ENCODE results near the gene CCDC102B. TPM values are rescaled to one million over a fixed set of nuclear protein-coding genes. Genes with fewer than 3 reads are reported as not detected.

The CCDC102B gene
- total RNA-seq, 1 experiment from 2014 or later: 2.4 TPM

DNA sequence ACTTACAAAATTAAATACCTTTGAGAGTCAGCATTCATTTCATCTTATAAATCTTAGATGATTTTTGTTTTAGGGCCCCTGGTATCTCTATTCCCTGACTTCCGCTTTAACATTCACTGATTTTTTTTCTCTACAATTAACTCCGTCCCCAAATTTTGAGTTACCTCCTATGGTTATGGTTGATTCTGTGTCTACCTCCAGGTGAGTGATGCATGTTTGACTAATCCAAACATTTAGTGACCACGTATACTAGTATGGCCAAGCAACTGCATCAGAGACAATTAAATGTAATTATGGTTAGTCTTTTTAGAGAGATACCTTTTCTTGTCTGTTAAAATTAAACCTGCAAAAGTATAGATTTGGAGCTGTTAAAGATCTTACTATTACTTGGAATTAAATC is 120.3 kb downstream of the CCDC102B start:
- Histone ChIP-seq H3K9ac (ENCODE audit: low read length) (no peak overlapping the region), H3K27me3 (ENCODE audit: low read length) (no peaks in the 10 kb centered on the region), H3K27ac (ENCODE audit: low read length) (no peak overlapping the region), H3K79me2 (ENCODE audit: low read length) (no peaks in the 10 kb centered on the region), H2AFZ (ENCODE audit: low read length) (no peak overlapping the region), H3K4me1 (ENCODE audit: insufficient read depth, low read length) (peaks cover 27% of the 10 kb centered on the region), H4K20me1 (ENCODE audit: low read length) (no peaks in the 10 kb centered on the region), H3K36me3 (ENCODE audit: low read depth, low read length) (no peaks in the 10 kb centered on the region), H3K4me3 (ENCODE audit: low read length) (no peak overlapping the region), H3K9me3 (ENCODE audit: low read length) (no peaks in the 10 kb centered on the region), H3K9me2 (replicated peaks; ENCODE audit: low read length) (no peaks in the 10 kb centered on the region), H3K4me2 (ENCODE audit: low read length) (no peak overlapping the region), H3F3A (ENCODE audit: low read length, unreplicated experiment) (no peaks in the 10 kb centered on the region)
- peak; percentile 71 for DNase-seq
- peak; percentile 48 for ATAC-seq
- CTCF ChIA-PET: no interaction called here
- TF ChIP-seq, protein P1, sequence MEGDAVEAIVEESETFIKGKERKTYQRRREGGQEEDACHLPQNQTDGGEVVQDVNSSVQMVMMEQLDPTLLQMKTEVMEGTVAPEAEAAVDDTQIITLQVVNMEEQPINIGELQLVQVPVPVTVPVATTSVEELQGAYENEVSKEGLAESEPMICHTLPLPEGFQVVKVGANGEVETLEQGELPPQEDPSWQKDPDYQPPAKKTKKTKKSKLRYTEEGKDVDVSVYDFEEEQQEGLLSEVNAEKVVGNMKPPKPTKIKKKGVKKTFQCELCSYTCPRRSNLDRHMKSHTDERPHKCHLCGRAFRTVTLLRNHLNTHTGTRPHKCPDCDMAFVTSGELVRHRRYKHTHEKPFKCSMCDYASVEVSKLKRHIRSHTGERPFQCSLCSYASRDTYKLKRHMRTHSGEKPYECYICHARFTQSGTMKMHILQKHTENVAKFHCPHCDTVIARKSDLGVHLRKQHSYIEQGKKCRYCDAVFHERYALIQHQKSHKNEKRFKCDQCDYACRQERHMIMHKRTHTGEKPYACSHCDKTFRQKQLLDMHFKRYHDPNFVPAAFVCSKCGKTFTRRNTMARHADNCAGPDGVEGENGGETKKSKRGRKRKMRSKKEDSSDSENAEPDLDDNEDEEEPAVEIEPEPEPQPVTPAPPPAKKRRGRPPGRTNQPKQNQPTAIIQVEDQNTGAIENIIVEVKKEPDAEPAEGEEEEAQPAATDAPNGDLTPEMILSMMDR (conservative IDR thresholded peaks at IDR 0.05; ENCODE audit: low read depth, low read length): no peak
- TF ChIP-seq EZH2 (IDR thresholded peaks at IDR 0.05; ENCODE audit: low read length, unreplicated experiment): no peak
- no TSS peak for BruUV-seq (replicated peaks)
- intact Hi-C loops (cut with micrococcal nuclease): no loop called here
- POLR2A ChIA-PET (ENCODE audit: unreplicated experiment): no interaction called here

- POLR2A ChIA-PET (ENCODE audit: unreplicated experiment): no interaction called here
- no peak overlapping the region for H3K27ac ChIP-seq (ENCODE audit: low read length)
Observed at GRCh38 chr18:68919900-68920299, 122.0 kb downstream of the CCDC102B start.

DNA sequence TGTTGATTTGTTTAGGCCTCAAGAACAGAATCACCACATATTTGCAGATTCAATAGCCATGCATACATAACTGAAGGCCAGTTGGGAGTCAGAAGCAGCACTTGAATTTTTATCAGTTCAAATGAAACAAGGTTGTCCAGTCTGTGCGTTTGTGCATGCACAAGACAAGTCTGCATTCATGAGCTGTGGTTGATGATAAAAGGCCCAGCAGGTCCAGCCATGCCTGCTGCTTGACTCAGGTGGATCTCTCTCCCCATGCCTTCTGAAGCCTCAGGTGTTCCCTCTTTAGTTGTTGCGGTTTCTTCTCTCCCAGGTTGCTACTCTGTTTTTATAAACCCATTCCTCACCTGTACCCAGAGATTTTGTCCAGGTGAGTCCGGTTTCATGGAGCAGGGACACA is 124.5 kb downstream of the CCDC102B start:
- no peak overlapping the region for H3K4me2 ChIP-seq (ENCODE audit: low read length)
- no peak overlapping the region for H3K9ac ChIP-seq (ENCODE audit: low read length)
- DNase-seq (no peak), ATAC-seq (no peak)
- ChIA-PET CTCF (no interaction called here), POLR2A (ENCODE audit: unreplicated experiment) (no interaction called here)
- H3K27ac ChIP-seq (ENCODE audit: low read length): no peak overlapping the region
- TF ChIP-seq EZH2phosphoT487 (IDR thresholded peaks at IDR 0.05; ENCODE audit: borderline replicate concordance, low read length): no peak
- TF ChIP-seq EZH2 (IDR thresholded peaks at IDR 0.05; ENCODE audit: low read length, unreplicated experiment): no peak
- TF ChIP-seq, protein P1 (conservative IDR thresholded peaks at IDR 0.05; ENCODE audit: low read depth, low read length): no peak
- H4K20me1 ChIP-seq (ENCODE audit: low read length): no peaks in the 10 kb centered on the region
- H3F3A ChIP-seq (ENCODE audit: low read length, unreplicated experiment): no peaks in the 10 kb centered on the region
- no TSS peak for BruUV-seq (replicated peaks)
- no peaks in the 10 kb centered on the region for H3K79me2 ChIP-seq (ENCODE audit: low read length)
- intact Hi-C loops (cut with micrococcal nuclease): no loop called here
- H2AFZ ChIP-seq (ENCODE audit: low read length): no peak overlapping the region
- no peaks in the 10 kb centered on the region for H3K27me3 ChIP-seq (ENCODE audit: low read length)
- no peaks in the 10 kb centered on the region for H3K9me2 ChIP-seq (replicated peaks; ENCODE audit: low read length)
- H3K4me1 ChIP-seq (ENCODE audit: insufficient read depth, low read length): peaks cover 15% of the 10 kb centered on the region
- H3K9me3 ChIP-seq (ENCODE audit: low read length): no peaks in the 10 kb centered on the region
- H3K36me3 ChIP-seq (ENCODE audit: low read depth, low read length): no peaks in the 10 kb centered on the region
- H3K4me3 ChIP-seq (ENCODE audit: low read length): no peak overlapping the region

More at GRCh38 chr18:68919900-68920299, 122.0 kb downstream of the CCDC102B start:
- no peaks in the 10 kb centered on the region for H3K36me3 ChIP-seq (ENCODE audit: low read depth, low read length)
- no peaks in the 10 kb centered on the region for H3K9me2 ChIP-seq (replicated peaks; ENCODE audit: low read length)
- no peaks in the 10 kb centered on the region for H3K79me2 ChIP-seq (ENCODE audit: low read length)
- no peak for DNase-seq
- no peak overlapping the region for H3K4me2 ChIP-seq (ENCODE audit: low read length)
- H3K9me3 ChIP-seq (ENCODE audit: low read length): no peaks in the 10 kb centered on the region
- H3K4me1 ChIP-seq (ENCODE audit: insufficient read depth, low read length): peaks cover 27% of the 10 kb centered on the region
- no peak overlapping the region for H3K9ac ChIP-seq (ENCODE audit: low read length)
- intact Hi-C loops (cut with micrococcal nuclease): no loop called here
- no peak overlapping the region for H2AFZ ChIP-seq (ENCODE audit: low read length)
- no peaks in the 10 kb centered on the region for H4K20me1 ChIP-seq (ENCODE audit: low read length)
- H3F3A ChIP-seq (ENCODE audit: low read length, unreplicated experiment): no peaks in the 10 kb centered on the region
- no TSS peak for BruUV-seq (replicated peaks)
- no peak for ATAC-seq
- H3K4me3 ChIP-seq (ENCODE audit: low read length): no peak overlapping the region
- CTCF ChIA-PET: no interaction called here
- no peaks in the 10 kb centered on the region for H3K27me3 ChIP-seq (ENCODE audit: low read length)
- TF ChIP-seq EZH2phosphoT487 (IDR thresholded peaks at IDR 0.05; ENCODE audit: borderline replicate concordance, low read length) (no peak), EZH2 (IDR thresholded peaks at IDR 0.05; ENCODE audit: low read length, unreplicated experiment) (no peak)
- TF ChIP-seq, protein P1 (conservative IDR thresholded peaks at IDR 0.05; ENCODE audit: low read depth, low read length): no peak
